NCI-H1105 treated with DMSO at 0.1 percent for 48 hours (cell line): ENCODE results near the gene MMAB.
"Not testable (repeated sequence)": the region's sequence is repeated elsewhere in the genome, so short reads cannot be mapped to it uniquely, and the experiment has no call there.

Experiments
- DNase-seq: peaks from one replicate; lab custom pipeline; 2025; lab: John Stamatoyannopoulos, UW

The MMAB gene

GRCh38 chr12:109602132-109602531 lies 28.8 kb upstream of the MMAB start:
- DNase-seq, result not testable (repeated sequence)

GRCh38 chr12:109601557-109601956 lies 28.3 kb upstream of the MMAB start:
- DNase-seq, result no peak

- no peak for DNase-seq
These were observed 27.7 kb upstream of the MMAB start for GRCh38 chr12:109600995-109601394.

- DNase-seq, result no peak
These were observed 27.2 kb upstream of the MMAB start for GRCh38 chr12:109600481-109600880.

- no peak for DNase-seq
These were observed 25.8 kb upstream of the MMAB start for GRCh38 chr12:109599087-109599486.

GRCh38 chr12:109598428-109598854 lies 25.1 kb upstream of the MMAB start:
- no peak for DNase-seq

- peak; percentile 74 for DNase-seq
These were observed 24.6 kb upstream of the MMAB start for GRCh38 chr12:109597795-109598427.

GRCh38 chr12:109597414-109597794 lies 24.1 kb upstream of the MMAB start:
- no peak for DNase-seq

- DNase-seq, result no peak
These were observed 23.3 kb upstream of the MMAB start for GRCh38 chr12:109596418-109597244.

GRCh38 chr12:109595321-109595902 lies 22.1 kb upstream of the MMAB start:
- DNase-seq, result no peak

GRCh38 chr12:109594556-109595317 lies 21.4 kb upstream of the MMAB start:
- DNase-seq, result no peak

- DNase-seq, result peak; percentile 15
These were observed 19.6 kb upstream of the MMAB start for GRCh38 chr12:109592905-109593272.

- DNase-seq, result no peak
These were observed 19.0 kb upstream of the MMAB start for GRCh38 chr12:109592195-109592904.

- no peak for DNase-seq
These were observed 17.7 kb upstream of the MMAB start for GRCh38 chr12:109591041-109591440.

- DNase-seq, result no peak
These were observed 17.3 kb upstream of the MMAB start for GRCh38 chr12:109590566-109590965.

GRCh38 chr12:109589691-109590245 lies 16.5 kb upstream of the MMAB start:
- DNase-seq, result no peak

- DNase-seq, result no peak
These were observed 15.9 kb upstream of the MMAB start for GRCh38 chr12:109589240-109589590.

GRCh38 chr12:109588461-109589239 lies 15.3 kb upstream of the MMAB start:
- no peak for DNase-seq

GRCh38 chr12:109587921-109588320 lies 14.6 kb upstream of the MMAB start:
- no peak for DNase-seq

GRCh38 chr12:109586385-109587296 lies 13.3 kb upstream of the MMAB start:
- no peak for DNase-seq
